DND-41 (cell line): ENCODE measurements around the gene PJVK.

Source experiments
- EZH2 ChIP-seq: IDR thresholded peaks from 3 replicates; pipeline ENCODE4 v1.6.1; 2012; ENCODE audit warnings: borderline replicate concordance, low read depth, mild to moderate bottlenecking, moderate library complexity, low read length, inconsistent platforms; ENCODE audit not compliant: severe bottlenecking
- TF ChIP-seq, protein P1 (sequence below): IDR thresholded peaks from 2 replicates; pipeline ENCODE4 v1.5.1; 2012; ENCODE audit warnings: borderline replicate concordance, low read length, moderate library complexity, mild to moderate bottlenecking; ENCODE audit not compliant: poor library complexity, severe bottlenecking; ENCODE audit errors: extremely low read depth

DNA sequence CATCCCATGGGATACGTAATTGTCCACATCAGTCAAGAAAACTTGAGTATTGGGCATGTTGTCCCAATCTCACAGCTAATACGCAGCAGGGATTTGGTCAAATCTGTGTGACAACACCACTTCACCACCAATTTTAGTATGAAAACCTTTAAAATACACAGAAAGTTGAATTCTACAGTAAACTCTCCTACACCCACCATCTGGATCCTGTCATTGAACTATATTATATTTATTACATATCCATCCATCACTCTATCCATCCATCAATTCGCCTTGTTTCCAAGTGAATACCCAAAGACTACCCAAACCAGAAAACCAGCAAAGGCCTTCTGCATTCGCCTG lies 28.1 kb downstream of the PJVK start:
- TF ChIP-seq, protein P1, sequence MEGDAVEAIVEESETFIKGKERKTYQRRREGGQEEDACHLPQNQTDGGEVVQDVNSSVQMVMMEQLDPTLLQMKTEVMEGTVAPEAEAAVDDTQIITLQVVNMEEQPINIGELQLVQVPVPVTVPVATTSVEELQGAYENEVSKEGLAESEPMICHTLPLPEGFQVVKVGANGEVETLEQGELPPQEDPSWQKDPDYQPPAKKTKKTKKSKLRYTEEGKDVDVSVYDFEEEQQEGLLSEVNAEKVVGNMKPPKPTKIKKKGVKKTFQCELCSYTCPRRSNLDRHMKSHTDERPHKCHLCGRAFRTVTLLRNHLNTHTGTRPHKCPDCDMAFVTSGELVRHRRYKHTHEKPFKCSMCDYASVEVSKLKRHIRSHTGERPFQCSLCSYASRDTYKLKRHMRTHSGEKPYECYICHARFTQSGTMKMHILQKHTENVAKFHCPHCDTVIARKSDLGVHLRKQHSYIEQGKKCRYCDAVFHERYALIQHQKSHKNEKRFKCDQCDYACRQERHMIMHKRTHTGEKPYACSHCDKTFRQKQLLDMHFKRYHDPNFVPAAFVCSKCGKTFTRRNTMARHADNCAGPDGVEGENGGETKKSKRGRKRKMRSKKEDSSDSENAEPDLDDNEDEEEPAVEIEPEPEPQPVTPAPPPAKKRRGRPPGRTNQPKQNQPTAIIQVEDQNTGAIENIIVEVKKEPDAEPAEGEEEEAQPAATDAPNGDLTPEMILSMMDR = no peak
- TF ChIP-seq EZH2 = no peak
